GM12864 (cell line): ENCODE data around the gene RABEPK.

Source experiments
- DNase-seq: peaks from one replicate; pipeline ENCODE4 v3.0.0-alpha.2; 2011; ENCODE audit warnings: low read depth
- H3K4me3 ChIP-seq: 2 replicates; pipeline ENCODE4 v1.5.1; 2011; ENCODE audit warnings: mild to moderate bottlenecking, low read depth, low read length, control low read depth
- TF ChIP-seq, protein P1 (sequence below): IDR thresholded peaks from 2 replicates; pipeline ENCODE4 v1.5.1; 2011; ENCODE audit warnings: low read depth, mild to moderate bottlenecking, moderate library complexity, low read length, control low read depth, inconsistent platforms; ENCODE audit errors: missing control alignments

The RABEPK gene

DNA sequence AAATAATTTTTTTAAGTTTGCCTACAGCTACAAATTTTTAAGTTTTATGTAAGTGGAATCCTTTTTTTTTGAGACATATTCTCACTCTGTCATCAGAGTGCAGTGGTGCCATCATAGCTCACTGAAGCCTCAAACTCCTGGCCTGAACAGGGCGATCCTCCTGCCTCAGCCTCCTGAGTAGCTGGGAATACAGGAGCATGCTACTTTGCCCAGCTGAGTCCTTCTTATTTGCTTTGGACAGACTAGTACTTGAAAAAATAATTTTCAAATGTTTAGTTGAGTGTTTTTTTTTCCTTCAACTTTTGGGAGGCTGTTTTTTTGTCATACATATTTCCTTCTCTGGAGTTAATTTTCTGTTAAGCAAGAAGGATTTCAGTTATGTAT lies 68.7 kb downstream of the RABEPK start:
- no peak overlapping the region for H3K4me3 ChIP-seq
- TF ChIP-seq, protein P1, sequence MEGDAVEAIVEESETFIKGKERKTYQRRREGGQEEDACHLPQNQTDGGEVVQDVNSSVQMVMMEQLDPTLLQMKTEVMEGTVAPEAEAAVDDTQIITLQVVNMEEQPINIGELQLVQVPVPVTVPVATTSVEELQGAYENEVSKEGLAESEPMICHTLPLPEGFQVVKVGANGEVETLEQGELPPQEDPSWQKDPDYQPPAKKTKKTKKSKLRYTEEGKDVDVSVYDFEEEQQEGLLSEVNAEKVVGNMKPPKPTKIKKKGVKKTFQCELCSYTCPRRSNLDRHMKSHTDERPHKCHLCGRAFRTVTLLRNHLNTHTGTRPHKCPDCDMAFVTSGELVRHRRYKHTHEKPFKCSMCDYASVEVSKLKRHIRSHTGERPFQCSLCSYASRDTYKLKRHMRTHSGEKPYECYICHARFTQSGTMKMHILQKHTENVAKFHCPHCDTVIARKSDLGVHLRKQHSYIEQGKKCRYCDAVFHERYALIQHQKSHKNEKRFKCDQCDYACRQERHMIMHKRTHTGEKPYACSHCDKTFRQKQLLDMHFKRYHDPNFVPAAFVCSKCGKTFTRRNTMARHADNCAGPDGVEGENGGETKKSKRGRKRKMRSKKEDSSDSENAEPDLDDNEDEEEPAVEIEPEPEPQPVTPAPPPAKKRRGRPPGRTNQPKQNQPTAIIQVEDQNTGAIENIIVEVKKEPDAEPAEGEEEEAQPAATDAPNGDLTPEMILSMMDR: no peak
- no peak for DNase-seq

DNA sequence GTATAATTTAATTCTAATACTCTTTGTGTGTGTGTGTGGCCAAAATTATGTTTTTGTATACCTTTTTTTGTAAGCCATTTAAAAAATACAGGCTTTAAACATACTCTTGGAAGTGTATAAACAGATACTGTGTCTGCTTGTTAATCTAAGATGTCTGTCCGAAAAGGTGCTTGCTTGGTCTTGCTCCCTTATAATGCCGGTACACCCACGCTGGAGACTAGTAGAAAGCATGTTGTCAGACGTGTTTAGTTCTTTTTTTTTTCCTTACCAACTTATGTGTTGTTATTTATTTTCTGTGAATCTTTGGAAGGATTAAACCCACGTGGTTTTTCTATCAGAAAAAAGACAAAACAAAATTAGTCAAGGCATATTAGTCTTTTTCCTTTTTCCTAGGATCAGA lies 70.7 kb downstream of the RABEPK start:
- DNase-seq: no peak
- TF ChIP-seq, protein P1: no peak
- no peak overlapping the region for H3K4me3 ChIP-seq

DNA sequence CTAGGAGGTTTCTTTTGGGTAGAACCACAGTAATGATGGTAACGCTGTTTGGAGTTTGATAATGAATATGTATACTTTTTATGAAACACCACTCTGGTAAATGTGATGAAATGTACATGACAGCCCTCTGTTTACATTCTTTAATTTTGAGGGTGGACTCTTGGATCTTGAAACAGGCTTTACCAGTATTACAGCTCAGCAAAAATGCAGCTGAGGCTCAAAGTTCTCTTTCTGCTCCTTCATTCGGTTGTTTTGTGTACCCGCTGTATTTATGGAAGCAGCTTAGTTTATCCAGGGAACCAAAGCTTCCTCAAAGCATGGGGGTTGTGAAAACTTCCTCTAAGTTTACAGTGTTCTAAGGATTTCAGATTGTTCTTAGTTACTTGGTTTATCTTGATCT lies 72.4 kb downstream of the RABEPK start:
- H3K4me3 ChIP-seq: no peak overlapping the region
- DNase-seq: no peak
- TF ChIP-seq, protein P1: no peak

DNA sequence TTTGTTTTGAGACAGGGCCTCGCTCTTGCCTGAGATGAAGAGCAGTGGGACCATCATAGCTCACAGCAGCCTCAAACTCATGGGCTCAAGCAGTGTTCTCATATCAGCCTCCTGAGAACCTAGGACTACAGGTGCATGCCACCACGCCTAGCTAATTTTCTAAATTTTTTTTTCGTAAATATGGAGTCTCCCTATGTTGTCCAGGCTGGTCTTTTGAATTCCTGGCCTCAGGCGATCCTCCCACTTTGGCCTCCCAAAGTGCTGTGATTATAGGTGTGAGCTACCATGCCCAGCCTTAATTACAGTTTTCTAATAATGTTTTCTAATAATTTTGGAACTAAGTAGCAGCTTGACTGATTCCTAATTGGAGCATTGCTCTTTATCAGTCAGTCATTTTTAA lies 76.4 kb downstream of the RABEPK start:
- no peak overlapping the region for H3K4me3 ChIP-seq
- no peak for DNase-seq
- TF ChIP-seq, protein P1: no peak

DNA sequence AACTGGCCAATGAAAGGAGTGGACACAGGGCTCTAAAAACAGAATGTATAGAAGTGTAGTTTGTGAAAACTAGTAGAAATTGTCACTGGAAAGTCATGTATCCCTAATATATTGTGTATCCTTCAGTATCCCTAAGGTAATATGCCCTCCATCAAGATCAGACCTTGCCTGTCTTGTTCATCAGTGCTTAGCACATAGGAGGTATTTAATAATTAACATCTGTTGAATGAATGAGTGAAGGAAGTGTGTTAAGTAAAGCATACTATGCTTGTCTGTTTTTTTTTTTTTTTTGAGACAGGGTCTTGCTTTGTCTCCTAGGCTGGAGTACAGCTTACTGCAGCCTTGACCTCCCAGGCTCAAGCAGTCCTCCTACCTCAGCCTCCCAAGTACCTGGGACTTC lies 77.1 kb downstream of the RABEPK start:
- no peak overlapping the region for H3K4me3 ChIP-seq
- TF ChIP-seq, protein P1: no peak
- DNase-seq: no peak

DNA sequence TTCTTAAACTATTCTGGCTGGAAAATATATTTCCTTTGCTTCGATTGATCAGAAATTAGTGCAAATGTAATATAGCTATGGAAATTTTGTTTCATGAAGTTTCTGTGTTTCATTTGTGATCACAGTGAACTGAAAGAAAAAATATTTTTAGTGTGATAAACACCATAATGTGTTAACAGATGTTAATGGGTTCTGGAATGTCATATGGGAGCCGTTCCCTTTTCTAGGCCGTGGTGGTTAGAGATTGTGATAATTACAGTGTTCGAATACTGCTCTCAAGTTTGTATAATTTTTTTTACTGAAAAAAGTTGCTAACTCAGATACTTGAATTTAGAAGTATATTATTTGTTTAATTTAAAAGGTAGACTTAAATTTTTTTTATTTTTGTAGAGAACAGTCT lies 80.6 kb downstream of the RABEPK start:
- TF ChIP-seq, protein P1: no peak
- H3K4me3 ChIP-seq: no peak overlapping the region
- no peak for DNase-seq
